Measurements from ENCODE around the gene CACNA1F. TPM values are rescaled to one million over a fixed set of nuclear protein-coding genes. Genes with fewer than 3 reads are reported as not detected.

The CACNA1F gene
- total RNA-seq, 1 experiment from 2014 or later, result not detected

DNA sequence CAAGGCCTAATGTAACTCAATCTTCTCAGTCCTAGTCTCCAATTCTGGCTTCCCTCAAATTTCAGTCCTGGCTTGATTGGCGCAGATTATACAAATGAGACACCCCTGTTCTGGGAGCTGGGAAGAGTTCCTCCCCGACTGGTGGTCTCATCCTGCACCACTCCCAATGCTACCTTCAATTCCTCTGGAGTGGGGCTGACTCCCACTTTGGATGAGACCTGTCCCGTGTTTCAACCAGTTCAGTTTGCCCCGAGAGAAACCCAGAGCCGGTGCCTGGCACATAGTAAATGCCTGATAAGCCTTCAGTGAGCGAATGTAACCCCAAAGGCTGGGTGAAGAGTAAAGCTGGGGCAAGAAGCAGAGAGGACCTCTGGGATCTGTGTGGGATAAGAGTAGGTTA lies 29.1 kb downstream of the CACNA1F start:
- no peak overlapping the region for H2AFZ ChIP-seq (ENCODE audit: low read length)
- no peaks in the 10 kb centered on the region for H3K36me3 ChIP-seq (ENCODE audit: low read depth, low read length)
- H3F3A ChIP-seq (ENCODE audit: low read length, unreplicated experiment), result no peaks in the 10 kb centered on the region
- H3K4me2 ChIP-seq (ENCODE audit: low read length), result no peak overlapping the region
- ATAC-seq (no peak), DNase-seq (no peak)
- H3K27ac ChIP-seq (ENCODE audit: low read length), result no peak overlapping the region
- H3K4me3 ChIP-seq (ENCODE audit: low read length), result no peak overlapping the region
- TF ChIP-seq, protein P1, sequence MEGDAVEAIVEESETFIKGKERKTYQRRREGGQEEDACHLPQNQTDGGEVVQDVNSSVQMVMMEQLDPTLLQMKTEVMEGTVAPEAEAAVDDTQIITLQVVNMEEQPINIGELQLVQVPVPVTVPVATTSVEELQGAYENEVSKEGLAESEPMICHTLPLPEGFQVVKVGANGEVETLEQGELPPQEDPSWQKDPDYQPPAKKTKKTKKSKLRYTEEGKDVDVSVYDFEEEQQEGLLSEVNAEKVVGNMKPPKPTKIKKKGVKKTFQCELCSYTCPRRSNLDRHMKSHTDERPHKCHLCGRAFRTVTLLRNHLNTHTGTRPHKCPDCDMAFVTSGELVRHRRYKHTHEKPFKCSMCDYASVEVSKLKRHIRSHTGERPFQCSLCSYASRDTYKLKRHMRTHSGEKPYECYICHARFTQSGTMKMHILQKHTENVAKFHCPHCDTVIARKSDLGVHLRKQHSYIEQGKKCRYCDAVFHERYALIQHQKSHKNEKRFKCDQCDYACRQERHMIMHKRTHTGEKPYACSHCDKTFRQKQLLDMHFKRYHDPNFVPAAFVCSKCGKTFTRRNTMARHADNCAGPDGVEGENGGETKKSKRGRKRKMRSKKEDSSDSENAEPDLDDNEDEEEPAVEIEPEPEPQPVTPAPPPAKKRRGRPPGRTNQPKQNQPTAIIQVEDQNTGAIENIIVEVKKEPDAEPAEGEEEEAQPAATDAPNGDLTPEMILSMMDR (conservative IDR thresholded peaks at IDR 0.05; ENCODE audit: low read depth, low read length), result no peak
- no peak for TF ChIP-seq EZH2 (IDR thresholded peaks at IDR 0.05; ENCODE audit: low read length, unreplicated experiment)
- TF ChIP-seq EZH2phosphoT487 (IDR thresholded peaks at IDR 0.05; ENCODE audit: borderline replicate concordance, low read length), result no peak
- no TSS peak for BruUV-seq (replicated peaks)
- H3K9me2 ChIP-seq (replicated peaks; ENCODE audit: low read length), result no peaks in the 10 kb centered on the region
- H3K4me1 ChIP-seq (ENCODE audit: insufficient read depth, low read length), result peaks cover 4% of the 10 kb centered on the region; the same call in 1 of the 2 replicates
- H3K9ac ChIP-seq (ENCODE audit: low read length), result no peak overlapping the region
- no peaks in the 10 kb centered on the region for H4K20me1 ChIP-seq (ENCODE audit: low read length)
- no peaks in the 10 kb centered on the region for H3K79me2 ChIP-seq (ENCODE audit: low read length)
- no peaks in the 10 kb centered on the region for H3K27me3 ChIP-seq (ENCODE audit: low read length)
- ChIA-PET CTCF (no interaction called here), POLR2A (ENCODE audit: unreplicated experiment) (no interaction called here)
- intact Hi-C loops (cut with micrococcal nuclease), result no loop called here
- no peaks in the 10 kb centered on the region for H3K9me3 ChIP-seq (ENCODE audit: low read length)

DNA sequence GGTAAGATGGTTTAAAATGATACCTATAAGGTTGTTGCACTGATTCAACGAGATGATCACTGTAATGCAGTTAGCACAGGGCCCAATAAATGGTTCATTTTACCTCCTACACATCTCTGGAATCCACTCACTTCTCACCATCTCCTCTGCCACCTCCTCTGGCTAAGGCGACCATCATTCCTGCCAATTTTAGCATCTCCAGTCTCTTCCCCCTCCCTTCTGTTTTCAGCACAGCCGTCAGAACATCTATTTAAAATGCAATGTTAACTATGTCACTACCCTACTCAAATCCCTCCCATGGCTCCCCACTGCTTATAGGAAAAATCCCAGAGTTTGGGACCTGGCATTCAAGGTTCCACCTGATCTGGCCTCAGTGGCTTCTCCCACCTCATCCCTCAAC lies 29.6 kb downstream of the CACNA1F start:
- ChIA-PET POLR2A (ENCODE audit: unreplicated experiment) (no interaction called here), CTCF (no interaction called here)
- H3K27ac ChIP-seq (ENCODE audit: low read length), result no peak overlapping the region
- BruUV-seq (replicated peaks), result no TSS peak
- no peaks in the 10 kb centered on the region for H3K27me3 ChIP-seq (ENCODE audit: low read length)
- no peaks in the 10 kb centered on the region for H3K9me2 ChIP-seq (replicated peaks; ENCODE audit: low read length)
- no peaks in the 10 kb centered on the region for H3F3A ChIP-seq (ENCODE audit: low read length, unreplicated experiment)
- no peak overlapping the region for H3K4me3 ChIP-seq (ENCODE audit: low read length)
- peaks cover 4% of the 10 kb centered on the region; the same call in 1 of the 2 replicates for H3K4me1 ChIP-seq (ENCODE audit: insufficient read depth, low read length)
- ATAC-seq (no peak), DNase-seq (no peak)
- H3K4me2 ChIP-seq (ENCODE audit: low read length), result no peak overlapping the region
- no peaks in the 10 kb centered on the region for H3K9me3 ChIP-seq (ENCODE audit: low read length)
- no peak overlapping the region for H3K9ac ChIP-seq (ENCODE audit: low read length)
- no peak overlapping the region for H2AFZ ChIP-seq (ENCODE audit: low read length)
- TF ChIP-seq EZH2phosphoT487 (IDR thresholded peaks at IDR 0.05; ENCODE audit: borderline replicate concordance, low read length), result no peak
- TF ChIP-seq, protein P1 (conservative IDR thresholded peaks at IDR 0.05; ENCODE audit: low read depth, low read length), result no peak
- TF ChIP-seq EZH2 (IDR thresholded peaks at IDR 0.05; ENCODE audit: low read length, unreplicated experiment), result no peak
- H3K36me3 ChIP-seq (ENCODE audit: low read depth, low read length), result no peaks in the 10 kb centered on the region
- H3K79me2 ChIP-seq (ENCODE audit: low read length), result no peaks in the 10 kb centered on the region
- no peaks in the 10 kb centered on the region for H4K20me1 ChIP-seq (ENCODE audit: low read length)
- intact Hi-C loops (cut with micrococcal nuclease), result no loop called here

DNA sequence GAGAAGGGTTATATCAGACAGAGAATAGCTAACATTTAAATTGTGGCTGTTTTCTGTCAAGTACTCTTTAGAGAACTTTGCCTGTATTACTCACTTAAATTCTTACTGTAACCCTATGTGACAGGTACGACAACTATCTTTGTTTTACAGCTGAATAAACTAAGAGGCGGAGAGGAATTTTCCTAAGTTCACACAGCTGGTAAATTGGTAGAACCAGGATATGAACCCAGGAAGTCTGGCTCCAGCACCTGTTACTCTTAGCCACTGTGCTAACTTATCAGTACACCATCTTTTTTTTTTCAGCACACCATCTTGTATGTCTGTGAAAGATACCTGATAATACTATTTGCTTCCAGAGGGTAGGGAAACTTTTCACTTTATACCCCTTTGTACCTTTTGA lies 31.1 kb downstream of the CACNA1F start:
- no peaks in the 10 kb centered on the region for H4K20me1 ChIP-seq (ENCODE audit: low read length)
- no peaks in the 10 kb centered on the region for H3F3A ChIP-seq (ENCODE audit: low read length, unreplicated experiment)
- ChIA-PET POLR2A (ENCODE audit: unreplicated experiment) (no interaction called here), CTCF (no interaction called here)
- intact Hi-C loops (cut with micrococcal nuclease), result no loop called here
- H3K27me3 ChIP-seq (ENCODE audit: low read length), result no peaks in the 10 kb centered on the region
- no TSS peak for BruUV-seq (replicated peaks)
- H3K4me3 ChIP-seq (ENCODE audit: low read length), result no peak overlapping the region
- H2AFZ ChIP-seq (ENCODE audit: low read length), result no peak overlapping the region
- ATAC-seq, result no peak
- H3K9me2 ChIP-seq (replicated peaks; ENCODE audit: low read length), result no peaks in the 10 kb centered on the region
- H3K9ac ChIP-seq (ENCODE audit: low read length), result no peak overlapping the region
- TF ChIP-seq EZH2 (IDR thresholded peaks at IDR 0.05; ENCODE audit: low read length, unreplicated experiment) (no peak), EZH2phosphoT487 (IDR thresholded peaks at IDR 0.05; ENCODE audit: borderline replicate concordance, low read length) (no peak)
- TF ChIP-seq, protein P1 (conservative IDR thresholded peaks at IDR 0.05; ENCODE audit: low read depth, low read length), result no peak
- no peak for DNase-seq
- H3K79me2 ChIP-seq (ENCODE audit: low read length), result no peaks in the 10 kb centered on the region
- H3K36me3 ChIP-seq (ENCODE audit: low read depth, low read length), result no peaks in the 10 kb centered on the region
- H3K9me3 ChIP-seq (ENCODE audit: low read length), result no peaks in the 10 kb centered on the region
- no peak overlapping the region for H3K27ac ChIP-seq (ENCODE audit: low read length)
- H3K4me2 ChIP-seq (ENCODE audit: low read length), result no peak overlapping the region
- H3K4me1 ChIP-seq (ENCODE audit: insufficient read depth, low read length), result peaks cover 4% of the 10 kb centered on the region; the same call in 1 of the 2 replicates
